Mesodermal cell (in vitro differentiated cells): ENCODE results near the gene RASSF5.

Source experiments
- H3K27ac ChIP-seq: 2 replicates; pipeline ENCODE4 v1.7.0; 2013; ENCODE audit warnings: mild to moderate bottlenecking, low read depth, low read length, moderate library complexity; ENCODE audit not compliant: severe bottlenecking
- H3K36me3 ChIP-seq: 2 replicates; pipeline ENCODE4 v1.7.1; 2013; ENCODE audit warnings: mild to moderate bottlenecking, low read length, moderate library complexity; ENCODE audit not compliant: control insufficient read depth, insufficient read depth
- H3K4me1 ChIP-seq: one replicate; pipeline ENCODE4 v1.7.1; 2013; ENCODE audit warnings: mild to moderate bottlenecking, low read length; ENCODE audit not compliant: insufficient read depth, control insufficient read depth, poor library complexity, severe bottlenecking
- H3K4me3 ChIP-seq: 2 replicates; pipeline ENCODE4 v1.7.0; 2013; ENCODE audit warnings: low read length, control low read depth, mild to moderate bottlenecking; ENCODE audit not compliant: insufficient read depth, poor library complexity, severe bottlenecking; ENCODE audit errors: extremely low read depth
- H3K9me3 ChIP-seq: 2 replicates; pipeline ENCODE4 v1.7.1; 2013; ENCODE audit warnings: mild to moderate bottlenecking, low read length, moderate library complexity; ENCODE audit not compliant: control insufficient read depth
- WGBS, 2 experiments: methylation state at CpG; one replicate each; pipeline ENCODE4 v1.1.5; 2013; ENCODE audit warnings: missing lambda C conversion rate in 2 of 2; ENCODE audit not compliant: insufficient coverage in 2 of 2; 5-methylcytosine and 5-hydroxymethylcytosine counted together

The RASSF5 gene

DNA sequence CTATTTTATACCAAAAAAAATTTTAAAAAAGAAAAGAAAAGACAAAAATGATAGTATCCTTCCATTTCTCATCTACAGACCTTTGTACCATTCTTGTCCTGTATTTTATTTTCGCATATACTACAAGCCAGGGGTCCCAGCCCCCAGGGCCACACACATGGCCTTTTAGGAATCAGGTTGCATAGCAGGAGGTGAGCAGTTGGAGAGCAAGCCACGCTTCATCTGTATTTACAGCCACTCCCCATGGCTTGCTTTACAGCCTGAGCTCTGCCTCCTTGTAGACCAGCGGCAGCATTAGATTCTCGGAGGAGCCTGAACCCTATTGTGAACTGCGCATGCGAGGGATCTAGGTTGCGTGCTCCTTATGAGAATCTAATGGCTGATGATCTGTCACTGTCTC lies 39.8 kb downstream of the RASSF5 start:
- no peaks in the 10 kb centered on the region for H3K4me1 ChIP-seq
- H3K27ac ChIP-seq: no peak overlapping the region
- no peaks in the 10 kb centered on the region for H3K36me3 ChIP-seq
- H3K4me3 ChIP-seq: no peak overlapping the region
- 59 to 81% methylated on average over 4 to 6 of the region's 7 CpGs for WGBS, 2 experiments
- H3K9me3 ChIP-seq: no peaks in the 10 kb centered on the region

DNA sequence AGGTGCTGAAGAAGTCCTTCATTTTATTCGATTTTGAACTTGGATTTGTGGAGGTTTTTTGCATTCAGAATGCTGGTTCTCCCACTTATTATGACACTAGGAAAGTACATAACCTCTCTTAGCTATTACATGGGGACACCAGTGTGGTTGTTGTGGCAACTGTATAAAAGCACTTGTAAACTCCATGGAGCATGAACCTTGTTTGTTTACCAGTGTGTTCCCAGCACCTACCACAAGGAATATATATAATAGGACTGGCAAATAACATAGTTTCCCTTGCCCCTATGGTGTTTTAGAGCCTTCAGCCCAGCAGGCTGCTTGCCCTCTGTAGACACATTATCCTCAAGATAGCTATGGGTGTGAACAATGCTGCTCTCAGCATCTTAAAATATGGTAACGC lies 43.1 kb downstream of the RASSF5 start:
- WGBS, 2 experiments: 92 to 100% methylated on average over 1 of the region's 2 CpGs
- H3K4me3 ChIP-seq: no peak overlapping the region

GRCh38 chr1:206551296-206551985 lies 44.1 kb downstream of the RASSF5 start:
- Histone ChIP-seq H3K27ac (no peak overlapping the region), H3K4me3 (no peak overlapping the region), H3K36me3 (no peaks in the 10 kb centered on the region), H3K9me3 (no peaks in the 10 kb centered on the region), H3K4me1 (peaks cover 10% of the 10 kb centered on the region)
- 89 to 98% methylated on average over 8 to 9 of the region's 9 CpGs for WGBS, 2 experiments

More for the DNA sequence above, 43.1 kb downstream of the RASSF5 start:
- Histone ChIP-seq H3K4me1 (peaks cover 4% of the 10 kb centered on the region), H3K36me3 (no peaks in the 10 kb centered on the region), H3K9me3 (no peaks in the 10 kb centered on the region), H3K27ac (no peak overlapping the region)

DNA sequence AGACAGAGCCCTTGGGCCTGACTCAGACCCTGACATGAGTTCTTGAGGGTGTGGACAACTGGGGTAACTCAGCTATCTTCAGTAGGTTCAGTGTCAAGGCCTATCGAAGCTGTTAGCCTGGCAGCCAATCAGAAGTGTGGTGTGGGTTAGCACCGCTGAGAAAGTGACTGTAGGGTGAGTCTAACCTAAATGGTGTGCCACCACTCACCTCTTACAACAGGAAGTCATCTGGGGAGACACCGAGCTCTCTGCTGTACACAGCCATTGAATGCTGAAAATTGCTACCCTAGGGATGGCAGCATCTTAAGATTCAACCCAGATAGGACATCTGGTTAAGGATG lies 44.6 kb downstream of the RASSF5 start:
- Histone ChIP-seq H3K27ac (no peak overlapping the region), H3K4me1 (peaks cover 15% of the 10 kb centered on the region), H3K36me3 (no peaks in the 10 kb centered on the region), H3K4me3 (no peak overlapping the region), H3K9me3 (no peaks in the 10 kb centered on the region)
- WGBS, 2 experiments: 84 to 92% methylated on average over 2 to 3 of the region's 3 CpGs

GRCh38 chr1:206554211-206554610 lies 46.9 kb downstream of the RASSF5 start:
- H3K4me1 ChIP-seq: peaks cover 26% of the 10 kb centered on the region
- no peaks in the 10 kb centered on the region for H3K9me3 ChIP-seq
- no peaks in the 10 kb centered on the region for H3K36me3 ChIP-seq
- 90 to 91% methylated on average over 3 of the region's 3 CpGs for WGBS, 2 experiments
- H3K4me3 ChIP-seq: no peak overlapping the region
- no peak overlapping the region for H3K27ac ChIP-seq

DNA sequence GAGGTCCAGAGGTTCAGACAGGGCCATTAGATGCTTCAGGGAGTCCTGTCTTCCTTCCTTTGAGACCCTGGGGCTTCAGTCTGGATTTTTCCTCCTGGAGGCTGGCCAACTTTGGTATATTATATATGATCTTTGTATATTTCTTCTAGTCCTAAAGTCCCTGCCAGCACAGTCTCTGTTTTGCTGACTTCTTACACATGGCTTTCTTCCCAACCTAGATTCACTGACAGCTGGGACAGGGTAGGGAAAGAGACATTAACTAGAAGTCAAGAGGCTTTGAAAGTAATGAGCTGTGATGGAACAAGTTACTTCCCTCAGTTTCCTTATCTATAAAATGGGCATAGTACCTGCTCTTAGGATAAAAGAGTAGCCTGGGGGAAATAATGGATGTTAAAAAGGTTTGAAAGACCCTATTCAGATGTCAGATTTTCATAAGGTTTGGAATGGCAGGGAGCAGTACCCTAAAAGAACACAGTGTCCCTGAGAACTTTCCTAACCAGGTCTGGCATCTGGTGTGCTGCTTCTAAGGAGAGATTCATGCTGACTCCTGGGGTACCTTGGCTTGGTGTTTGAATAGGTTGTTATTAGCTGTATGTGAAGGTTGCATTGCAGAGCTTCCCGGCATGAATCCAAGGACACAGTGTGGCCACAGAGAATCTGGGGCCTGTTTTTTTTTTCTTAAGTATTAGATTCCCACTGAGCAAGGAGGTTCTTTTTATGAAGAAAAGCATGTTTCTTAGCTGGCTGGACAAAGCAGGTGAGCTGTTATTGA lies 47.6 kb downstream of the RASSF5 start:
- Histone ChIP-seq H3K9me3 (no peaks in the 10 kb centered on the region), H3K27ac (no peak overlapping the region), H3K4me1 (peaks cover 29% of the 10 kb centered on the region), H3K4me3 (no peak overlapping the region), H3K36me3 (no peaks in the 10 kb centered on the region)
- WGBS, 2 experiments: 100% methylated on average over 1 of the region's 1 CpG

- H3K36me3 ChIP-seq: no peaks in the 10 kb centered on the region
- H3K27ac ChIP-seq: no peak overlapping the region
- no peaks in the 10 kb centered on the region for H3K9me3 ChIP-seq
- WGBS, 2 experiments: 28 to 80% methylated on average over 4 to 7 of the region's 10 CpGs
- peaks cover 33% of the 10 kb centered on the region for H3K4me1 ChIP-seq
- no peak overlapping the region for H3K4me3 ChIP-seq
Observed at GRCh38 chr1:206555473-206555935, 48.2 kb downstream of the RASSF5 start.

DNA sequence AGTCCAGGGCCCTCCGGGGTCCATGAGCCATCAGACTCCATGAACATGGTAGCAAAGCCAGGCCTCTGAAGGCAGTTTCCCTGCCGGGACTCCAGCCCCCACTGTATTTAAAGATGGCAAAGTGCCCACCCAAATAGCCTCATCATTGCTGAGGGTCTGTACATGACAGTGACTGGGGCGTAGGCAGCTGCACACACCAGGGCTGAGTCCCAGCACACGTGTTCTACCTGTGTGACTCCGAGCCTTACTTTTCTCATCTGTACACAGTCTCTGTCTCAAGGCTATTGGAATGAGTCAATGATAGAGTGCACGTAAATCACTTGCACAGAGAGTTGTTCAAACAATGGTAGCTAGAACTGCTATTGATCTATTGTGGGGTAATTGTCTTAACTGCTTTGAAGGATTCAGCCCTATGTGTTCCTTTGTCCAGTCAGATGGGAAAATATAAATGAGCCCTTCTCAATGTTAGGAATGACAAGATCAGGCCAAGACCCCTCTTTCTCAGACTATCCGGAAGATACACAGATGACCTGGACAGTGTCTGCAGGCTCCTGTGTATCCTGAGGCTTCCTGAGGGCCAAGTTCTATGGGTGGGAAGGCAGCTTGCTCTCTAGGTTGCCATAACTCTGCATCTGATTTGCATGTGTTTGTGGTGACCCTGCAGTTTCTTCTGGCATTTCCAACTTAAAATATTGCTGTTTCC lies 48.9 kb downstream of the RASSF5 start:
- 95% methylated on average over 4 to 7 of the region's 7 CpGs for WGBS, 2 experiments

DNA sequence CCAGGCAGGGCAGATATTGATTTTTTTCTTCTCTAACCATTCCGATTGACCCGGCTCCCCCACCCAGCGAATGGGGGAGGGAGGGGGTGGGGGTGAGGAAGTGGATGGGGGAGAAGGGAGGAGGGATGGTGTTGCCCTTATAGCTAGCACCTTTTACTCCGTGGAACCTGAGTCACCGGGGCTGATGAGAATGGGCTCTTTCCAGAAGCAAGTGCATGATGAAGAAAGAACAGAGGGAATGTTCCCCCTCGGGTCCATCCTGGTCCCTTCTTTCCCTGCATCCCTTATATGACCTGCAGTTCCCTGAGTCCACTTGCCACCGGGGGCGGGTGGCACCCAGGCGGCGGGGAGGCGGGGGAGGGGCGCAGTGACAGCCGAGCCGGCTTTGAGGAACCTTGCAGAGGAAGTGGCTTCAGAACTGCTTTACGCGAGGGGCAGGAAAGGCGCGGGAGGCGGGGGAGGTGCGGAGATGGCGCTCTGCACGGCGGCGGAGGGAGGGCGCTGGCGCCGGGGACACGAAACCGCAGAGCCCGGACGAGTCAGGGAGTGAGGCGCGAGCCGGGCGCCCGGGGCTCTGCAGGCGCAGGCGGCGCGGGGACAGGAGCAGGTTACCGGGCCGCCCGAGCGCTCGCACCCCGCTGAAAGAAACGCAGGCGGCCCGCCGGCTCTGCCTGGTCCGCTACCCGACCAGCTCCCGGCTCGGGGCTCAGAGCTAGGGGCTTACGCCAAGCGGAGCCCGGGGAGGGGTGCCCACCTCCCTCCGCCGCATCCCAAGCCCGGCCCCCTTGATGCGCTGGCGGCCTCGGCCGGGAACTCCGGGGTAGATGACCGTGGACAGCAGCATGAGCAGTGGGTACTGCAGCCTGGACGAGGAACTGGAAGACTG lies 49.7 kb downstream of the RASSF5 start:
- peak overlapping the region; percentile 47 for H3K4me3 ChIP-seq
- no peak overlapping the region for H3K27ac ChIP-seq
- no peaks in the 10 kb centered on the region for H3K36me3 ChIP-seq
- WGBS, 2 experiments: 1 to 2% methylated on average over 48 to 55 of the region's 67 CpGs
- peaks cover 33% of the 10 kb centered on the region for H3K4me1 ChIP-seq
- H3K9me3 ChIP-seq: no peaks in the 10 kb centered on the region

More for the DNA sequence above, 48.9 kb downstream of the RASSF5 start:
- no peak overlapping the region for H3K27ac ChIP-seq
- peak overlapping the region; percentile 47 for H3K4me3 ChIP-seq
- H3K9me3 ChIP-seq: no peaks in the 10 kb centered on the region
- H3K36me3 ChIP-seq: no peaks in the 10 kb centered on the region
- peaks cover 33% of the 10 kb centered on the region for H3K4me1 ChIP-seq
